H9 (cell line): ENCODE data around the gene CHCHD6. TPM values are rescaled to one million over a fixed set of nuclear protein-coding genes. Genes with fewer than 3 reads are reported as not detected.
A peak's percentile ranks its signal among the peaks of the same experiment; 100 is the strongest.

Experiments used
- DNase-seq: peaks from one replicate; pipeline ENCODE4 v3.0.0-alpha.2; 2017
- H2AFZ ChIP-seq: one replicate; pipeline ENCODE4 v1.6.1; 2013; ENCODE audit warnings: mild to moderate bottlenecking, low read length, control low read depth, moderate library complexity
- H2AK5ac ChIP-seq: 2 replicates; pipeline ENCODE4 v1.6.1; 2013; ENCODE audit warnings: low read length, control low read depth, mixed read lengths; ENCODE audit not compliant: insufficient read length
- H2BK120ac ChIP-seq: one replicate; pipeline ENCODE4 v1.6.1; 2013; ENCODE audit warnings: low read depth, mild to moderate bottlenecking, low read length, control low read depth, inconsistent platforms; ENCODE audit not compliant: poor library complexity, severe bottlenecking
- H2BK12ac ChIP-seq: 2 replicates; pipeline ENCODE4 v1.6.1; 2013; ENCODE audit warnings: low read length, control low read depth, mixed read lengths, low read depth; ENCODE audit not compliant: insufficient read length
- H2BK15ac ChIP-seq: 2 replicates; pipeline ENCODE4 v1.6.1; 2013; ENCODE audit warnings: low read depth, low read length, control low read depth
- H2BK20ac ChIP-seq: one replicate; pipeline ENCODE4 v1.6.1; 2013; ENCODE audit warnings: low read depth, mild to moderate bottlenecking, low read length, control low read depth, inconsistent platforms; ENCODE audit not compliant: poor library complexity, severe bottlenecking
- H2BK5ac ChIP-seq: 2 replicates; pipeline ENCODE4 v1.6.1; 2013; ENCODE audit warnings: low read length, control low read depth, mixed read lengths; ENCODE audit not compliant: insufficient read length
- H3K14ac ChIP-seq: 2 replicates; pipeline ENCODE4 v1.6.1; 2013; ENCODE audit warnings: low read length, control low read depth; ENCODE audit not compliant: insufficient read depth
- H3K18ac ChIP-seq: 2 replicates; pipeline ENCODE4 v1.6.1; 2013; ENCODE audit warnings: low read depth, mild to moderate bottlenecking, mixed read lengths, low read length, control low read depth; ENCODE audit not compliant: insufficient read length
- H3K23ac ChIP-seq: 2 replicates; pipeline ENCODE4 v1.6.1; 2013; ENCODE audit warnings: low read length, control low read depth, mixed read lengths, low read depth; ENCODE audit not compliant: insufficient read length
- H3K23me2 ChIP-seq: 2 replicates; pipeline ENCODE4 v1.6.1; 2013; ENCODE audit warnings: low read depth, mild to moderate bottlenecking, mixed read lengths, low read length, control low read depth; ENCODE audit not compliant: insufficient read length, poor library complexity, severe bottlenecking
- H3K27ac ChIP-seq: 2 replicates; pipeline ENCODE4 v1.5.1; 2013; ENCODE audit warnings: low read length, control low read depth, mixed read lengths, low read depth; ENCODE audit not compliant: insufficient read length
- H3K27me3 ChIP-seq: 2 replicates; pipeline ENCODE4 v1.6.1; 2013; ENCODE audit warnings: low read length, control low read depth, inconsistent platforms; ENCODE audit not compliant: insufficient read depth
- H3K4ac ChIP-seq: 2 replicates; pipeline ENCODE4 v1.6.1; 2013; ENCODE audit warnings: low read depth, mild to moderate bottlenecking, control low read depth, inconsistent platforms, low read length, moderate library complexity
- H3K4me1 ChIP-seq: 2 replicates; pipeline ENCODE4 v1.6.1; 2013; ENCODE audit warnings: low read length, control low read depth, inconsistent platforms; ENCODE audit not compliant: insufficient read depth
- H3K4me2 ChIP-seq: 2 replicates; pipeline ENCODE4 v1.6.1; 2013; ENCODE audit warnings: low read length, control low read depth, mixed read lengths; ENCODE audit not compliant: insufficient read length, insufficient read depth
- H3K56ac ChIP-seq: 2 replicates; pipeline ENCODE4 v1.6.1; 2013; ENCODE audit warnings: low read depth, mild to moderate bottlenecking, mixed read lengths, low read length, control low read depth; ENCODE audit not compliant: insufficient read length
- H3K79me1 ChIP-seq: 2 replicates; pipeline ENCODE4 v1.6.1; 2013; ENCODE audit warnings: low read depth, mild to moderate bottlenecking, moderate library complexity, low read length, control low read depth, inconsistent platforms; ENCODE audit not compliant: insufficient read depth, poor library complexity, severe bottlenecking
- H3K79me2 ChIP-seq: 2 replicates; pipeline ENCODE4 v1.6.1; 2013; ENCODE audit warnings: low read length, control low read depth, inconsistent platforms; ENCODE audit not compliant: insufficient read depth
- H3K9ac ChIP-seq: 2 replicates; pipeline ENCODE4 v1.6.1; 2013; ENCODE audit warnings: low read length, control low read depth, mixed read lengths; ENCODE audit not compliant: insufficient read length; ENCODE audit errors: extremely low read depth
- H3K9me3 ChIP-seq: one replicate; pipeline ENCODE4 v1.6.1; 2013; ENCODE audit warnings: low read depth, low read length, inconsistent platforms; ENCODE audit not compliant: control insufficient read depth
- H3T11ph ChIP-seq: one replicate; pipeline ENCODE4 v1.6.1; 2013; ENCODE audit warnings: mild to moderate bottlenecking, low read length, control low read depth, inconsistent platforms
- H4K20me1 ChIP-seq: one replicate; pipeline ENCODE4 v1.6.1; 2013; ENCODE audit not compliant: control insufficient read depth, insufficient read length, insufficient read depth
- H4K5ac ChIP-seq: 2 replicates; pipeline ENCODE4 v1.6.1; 2013; ENCODE audit warnings: low read depth, mild to moderate bottlenecking, mixed read lengths, low read length, control low read depth; ENCODE audit not compliant: insufficient read length
- H4K8ac ChIP-seq: replicated peaks from 2 replicates; pipeline ENCODE4 v1.6.1; 2013; ENCODE audit warnings: low read length, control low read depth, mixed read lengths, low read depth; ENCODE audit not compliant: insufficient read length
- H4K91ac ChIP-seq: 2 replicates; pipeline ENCODE4 v1.6.1; 2013; ENCODE audit warnings: low read depth, mild to moderate bottlenecking, moderate library complexity, mixed read lengths, low read length, control low read depth; ENCODE audit not compliant: insufficient read length
- H3K27ac Mint-ChIP-seq, 3 experiments: 2 replicates in 2 of 3; 3 replicates in 1 of 3; pipeline ENCODE4 v1.8.0; 2020 to 2021; ENCODE audit warnings: mixed read lengths in 3 of 3, mild to moderate bottlenecking in 1 of 3, moderate library complexity in 1 of 3
- H3K27me3 Mint-ChIP-seq: 2 replicates; pipeline ENCODE4 v1.8.0; 2021; ENCODE audit warnings: low read depth, mild to moderate bottlenecking, moderate library complexity, mixed read lengths
- H3K36me3 Mint-ChIP-seq, 3 experiments: 2 replicates in 2 of 3; 3 replicates in 1 of 3; pipeline ENCODE4 v1.8.0; 2020 to 2021; ENCODE audit warnings: low read depth in 3 of 3, mixed read lengths in 3 of 3; ENCODE audit not compliant: insufficient read depth in 1 of 3
- H3K4me1 Mint-ChIP-seq, 2 experiments: 2 replicates each; pipeline ENCODE4 v1.8.0; 2020; ENCODE audit warnings: mixed read lengths in 2 of 2
- H3K4me3 Mint-ChIP-seq, 2 experiments: 2 replicates in 1 of 2; 3 replicates in 1 of 2; pipeline ENCODE4 v1.8.0; 2020 to 2021; ENCODE audit warnings: mild to moderate bottlenecking in 2 of 2, mixed read lengths in 2 of 2, moderate library complexity in 1 of 2
- H3K9me3 Mint-ChIP-seq, 2 experiments: 2 replicates in 1 of 2; 3 replicates in 1 of 2; pipeline ENCODE4 v1.8.0; 2020; ENCODE audit warnings: mild to moderate bottlenecking in 2 of 2, mixed read lengths in 2 of 2, moderate library complexity in 1 of 2
- CTCF ChIP-seq: fragments of 200-600 bp; sonication (generic); conservative IDR thresholded peaks from 3 replicates; pipeline ENCODE4 v1.8.0; 2021; ENCODE audit warnings: antibody characterized with exemption, mild to moderate bottlenecking
- WGBS: extraction: QIAGEN DNeasy Blood & Tissue Kit; methylation state at CpG from one replicate; pipeline ENCODE4 v1.1.7; 2013; ENCODE audit warnings: missing lambda C conversion rate, low lambda C conversion rate, mixed read lengths; ENCODE audit not compliant: insufficient read length; ENCODE audit errors: extremely low coverage; 5-methylcytosine and 5-hydroxymethylcytosine counted together
- total RNA-seq: library from RNA; stranded (reverse); gene quantifications from 2 replicates; pipeline ENCODE4 v1.2.1, GENCODE V29; 2021

Gene CHCHD6
- total RNA-seq, 1 experiment from 2014 or later = 34.2 TPM

GRCh38 chr3:126990890-126991289, 286.9 kb downstream of the CHCHD6 start:
- no peaks in the 10 kb centered on the region for H3K4me1 ChIP-seq
- no peak overlapping the region for H2BK120ac ChIP-seq
- H2BK5ac ChIP-seq = no peak overlapping the region
- no peaks in the 10 kb centered on the region for H4K20me1 ChIP-seq
- no peak overlapping the region for H3K27ac ChIP-seq
- H4K91ac ChIP-seq = no peak overlapping the region
- no peak overlapping the region for H3K18ac ChIP-seq
- H3K4me2 ChIP-seq = no peak overlapping the region
- TF ChIP-seq CTCF = no peak
- H3K79me1 ChIP-seq = no peaks in the 10 kb centered on the region
- H4K8ac ChIP-seq = no peak overlapping the region
- H3K56ac ChIP-seq = no peak overlapping the region
- no peak overlapping the region for H3T11ph ChIP-seq
- no peak overlapping the region for H3K4ac ChIP-seq
- no peaks in the 10 kb centered on the region for H3K9me3 Mint-ChIP-seq
- H3K23ac ChIP-seq = no peak overlapping the region
- no peaks in the 10 kb centered on the region for H3K9me3 ChIP-seq
- no peak overlapping the region for H2BK20ac ChIP-seq
- H3K27me3 ChIP-seq = no peaks in the 10 kb centered on the region
- H2AK5ac ChIP-seq = no peak overlapping the region
- no peak overlapping the region for H3K4me3 Mint-ChIP-seq
- H3K23me2 ChIP-seq = no peaks in the 10 kb centered on the region
- no peak overlapping the region for H3K9ac ChIP-seq
- WGBS = no CpG with 5 or more reads among the region's 5 CpGs
- no peak overlapping the region for H2BK15ac ChIP-seq
- no peak overlapping the region for H2BK12ac ChIP-seq
- H3K79me2 ChIP-seq = peaks cover 4% of the 10 kb centered on the region; the same call in 1 of the 2 replicates
- peak overlapping the region; percentile 44 to 91 (median 60); a peak in 3 of 7 replicates for H3K27ac Mint-ChIP-seq
- no peak overlapping the region for H4K5ac ChIP-seq
- peaks cover 4 to 19% (median 17%) of the 10 kb centered on the region in 3 experiments; a peak in 6 of 7 replicates for H3K36me3 Mint-ChIP-seq
- H2AFZ ChIP-seq = no peak overlapping the region
- DNase-seq = no peak
- peaks cover 5 to 11% of the 10 kb centered on the region in 2 experiments for H3K4me1 Mint-ChIP-seq
- H3K27me3 Mint-ChIP-seq = no peaks in the 10 kb centered on the region
- H3K14ac ChIP-seq = no peak overlapping the region
